Memory B cell (primary cell): ENCODE results near the gene UBL4A.
A peak's percentile ranks its signal among the peaks of the same experiment; 100 is the strongest.

ENCODE experiments used
- ATAC-seq: fragments of 150-1000 bp; cut with Tn5 transposase; 2 replicates; pipeline ENCODE4 v1.10.0; 2021; ENCODE audit warnings: low read depth, mild to moderate bottlenecking, moderate library complexity
- DNase-seq, 2 donors: peaks; one replicate each; pipeline ENCODE4 v3.0.0; 2022; ENCODE audit warnings: low spot score in 2 of 2
- H3K27ac Mint-ChIP-seq: one replicate; pipeline ENCODE4 v1.8.0; 2022; ENCODE audit warnings: mild to moderate bottlenecking, moderate library complexity, mixed read lengths
- H3K27me3 Mint-ChIP-seq: one replicate; pipeline ENCODE4 v1.8.0; 2022; ENCODE audit warnings: mixed read lengths
- H3K36me3 Mint-ChIP-seq: one replicate; pipeline ENCODE4 v1.8.0; 2022; ENCODE audit warnings: mild to moderate bottlenecking, mixed read lengths
- H3K4me1 Mint-ChIP-seq: one replicate; pipeline ENCODE4 v1.8.0; 2022; ENCODE audit warnings: mixed read lengths
- H3K4me3 Mint-ChIP-seq: one replicate; pipeline ENCODE4 v1.8.0; 2022; ENCODE audit warnings: mild to moderate bottlenecking, moderate library complexity, mixed read lengths
- H3K9me3 Mint-ChIP-seq: one replicate; pipeline ENCODE4 v1.8.0; 2022; ENCODE audit warnings: mixed read lengths

The UBL4A gene

DNA sequence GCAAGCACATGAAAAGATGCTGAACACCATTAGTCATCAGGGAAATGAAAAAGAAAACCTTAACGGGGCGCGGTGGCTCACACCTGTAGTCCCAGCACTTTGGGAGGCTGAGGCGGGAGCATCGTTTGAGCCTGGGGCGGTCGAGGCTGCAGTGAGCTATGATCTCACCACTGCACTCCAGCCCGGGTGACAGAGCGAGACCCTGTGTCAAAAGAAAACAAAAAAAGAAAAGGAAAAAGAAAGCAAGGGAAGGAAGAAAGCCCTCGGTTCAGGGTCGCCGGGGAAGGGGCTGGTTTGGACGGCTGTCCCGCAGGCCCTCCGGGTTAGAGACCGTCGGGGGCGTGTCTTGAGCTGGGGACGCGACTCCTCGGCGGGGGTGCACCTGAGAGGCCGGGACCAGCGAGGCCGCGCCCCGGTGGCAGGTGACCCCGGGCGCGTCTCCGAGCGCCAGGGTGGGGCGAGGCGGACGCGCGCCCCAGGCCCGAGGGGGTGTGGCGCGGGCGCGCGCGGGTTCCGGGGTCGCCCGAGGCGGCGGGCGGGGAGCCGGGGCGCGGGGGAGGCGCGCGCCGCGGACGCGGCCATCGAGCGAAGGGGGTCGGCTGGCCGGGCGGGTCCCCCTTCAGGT, 28.8 kb downstream of the UBL4A start:
- DNase-seq (peak in 1 of 2 donors; percentile 66), ATAC-seq (peak; percentile 77)
- peak overlapping the region; percentile 96 for H3K27ac Mint-ChIP-seq
- H3K4me1 Mint-ChIP-seq = peaks cover 15% of the 10 kb centered on the region
- H3K27me3 Mint-ChIP-seq = no peaks in the 10 kb centered on the region
- no peaks in the 10 kb centered on the region for H3K9me3 Mint-ChIP-seq
- H3K4me3 Mint-ChIP-seq = peak overlapping the region; percentile 95
- H3K36me3 Mint-ChIP-seq = peaks cover 3% of the 10 kb centered on the region

DNA sequence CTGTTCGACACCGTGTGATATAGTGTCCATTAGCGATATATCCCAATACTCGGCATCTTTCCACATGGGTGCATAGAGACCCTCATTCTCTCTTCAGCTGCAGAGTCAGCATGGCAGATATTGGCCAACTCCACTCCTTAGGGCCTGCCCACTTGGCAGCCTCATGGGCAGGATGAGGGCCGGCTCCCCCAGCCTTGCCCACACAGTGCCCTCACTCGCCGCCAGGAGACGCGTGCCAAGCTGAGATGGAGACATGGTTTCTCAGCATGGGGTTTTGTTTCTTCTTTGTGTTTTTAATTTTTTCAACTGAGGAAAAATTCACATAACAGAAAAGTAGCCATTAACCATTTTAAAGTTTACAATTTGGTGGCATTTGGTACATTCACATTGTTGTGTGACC, 33.6 kb downstream of the UBL4A start:
- H3K27ac Mint-ChIP-seq = no peak overlapping the region
- no peak overlapping the region for H3K4me3 Mint-ChIP-seq
- H3K4me1 Mint-ChIP-seq = peaks cover 4% of the 10 kb centered on the region
- ATAC-seq (no peak), DNase-seq (no peak)
- H3K36me3 Mint-ChIP-seq = peaks cover 2% of the 10 kb centered on the region
- H3K27me3 Mint-ChIP-seq = no peaks in the 10 kb centered on the region
- H3K9me3 Mint-ChIP-seq = no peaks in the 10 kb centered on the region

DNA sequence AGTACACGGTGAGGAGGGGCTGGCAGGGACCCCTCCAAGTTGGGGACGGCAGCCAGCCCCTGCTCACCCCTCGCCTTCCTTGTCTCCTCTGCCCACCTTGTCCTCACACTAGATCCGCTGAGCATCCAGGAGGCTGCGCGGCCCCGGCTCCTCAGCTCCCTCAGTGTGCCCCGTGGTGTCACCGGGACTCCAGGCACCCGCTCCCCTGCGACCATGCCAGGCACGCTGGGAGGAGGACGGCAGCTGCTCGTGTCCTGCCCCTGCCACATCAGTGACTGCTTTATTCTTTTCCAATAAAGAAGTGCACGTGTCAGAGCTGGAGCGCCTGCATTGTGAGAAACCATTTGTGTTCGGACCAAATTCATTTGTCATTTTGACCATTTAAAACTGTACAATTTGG, 36.1 kb downstream of the UBL4A start:
- Mint-ChIP-seq H3K4me3 (no peak overlapping the region), H3K27ac (no peak overlapping the region), H3K9me3 (no peaks in the 10 kb centered on the region), H3K27me3 (no peaks in the 10 kb centered on the region), H3K36me3 (peaks cover 4% of the 10 kb centered on the region), H3K4me1 (peaks cover 5% of the 10 kb centered on the region)
- DNase-seq = no peak
- no peak for ATAC-seq

DNA sequence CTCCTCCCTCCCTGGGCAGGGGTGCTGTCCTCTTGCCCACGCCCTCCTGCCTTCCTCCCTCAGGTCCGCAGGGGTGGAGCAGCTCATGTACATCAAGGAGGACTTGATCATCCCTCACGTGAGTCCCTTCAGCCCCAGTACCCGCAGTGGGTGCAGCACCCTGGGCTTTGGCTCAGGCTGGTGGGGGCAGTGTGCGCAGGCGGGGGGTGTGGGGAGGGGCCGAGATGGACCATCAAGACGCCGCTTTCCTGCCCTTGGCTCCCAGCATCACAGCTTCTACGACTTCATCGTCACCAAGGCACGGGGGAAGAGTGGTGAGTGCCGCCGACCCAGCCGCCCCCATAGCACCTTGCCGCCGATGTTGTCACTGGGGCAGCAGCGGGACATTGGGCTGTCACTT, 36.8 kb downstream of the UBL4A start:
- Mint-ChIP-seq H3K27me3 (no peaks in the 10 kb centered on the region), H3K9me3 (no peaks in the 10 kb centered on the region), H3K27ac (no peak overlapping the region), H3K36me3 (peaks cover 4% of the 10 kb centered on the region), H3K4me1 (peaks cover 5% of the 10 kb centered on the region), H3K4me3 (no peak overlapping the region)
- no peak for DNase-seq
- ATAC-seq = no peak

DNA sequence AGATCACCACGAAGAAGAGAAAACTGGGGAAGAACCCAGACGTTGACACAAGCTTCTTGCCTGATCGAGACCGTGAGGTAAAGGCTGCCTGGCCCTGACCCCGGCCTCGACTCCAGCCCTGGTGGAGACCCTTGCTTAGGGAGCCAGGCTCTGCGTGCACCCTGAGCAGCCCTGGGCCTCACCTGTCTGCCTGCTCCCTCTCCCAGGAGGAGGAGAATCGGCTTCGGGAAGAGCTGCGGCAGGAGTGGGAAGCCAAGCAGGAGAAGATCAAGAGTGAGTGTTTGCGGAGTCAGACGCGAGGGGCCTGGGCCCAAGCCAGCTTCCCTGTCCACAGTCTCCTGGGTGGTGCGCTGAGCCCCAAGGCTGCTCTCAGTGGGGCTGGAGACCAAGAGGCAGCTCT, 37.9 kb downstream of the UBL4A start:
- Mint-ChIP-seq H3K27ac (no peak overlapping the region), H3K27me3 (no peaks in the 10 kb centered on the region), H3K9me3 (no peaks in the 10 kb centered on the region), H3K4me3 (no peak overlapping the region), H3K4me1 (peaks cover 6% of the 10 kb centered on the region), H3K36me3 (peaks cover 4% of the 10 kb centered on the region)
- ATAC-seq (no peak), DNase-seq (no peak)

DNA sequence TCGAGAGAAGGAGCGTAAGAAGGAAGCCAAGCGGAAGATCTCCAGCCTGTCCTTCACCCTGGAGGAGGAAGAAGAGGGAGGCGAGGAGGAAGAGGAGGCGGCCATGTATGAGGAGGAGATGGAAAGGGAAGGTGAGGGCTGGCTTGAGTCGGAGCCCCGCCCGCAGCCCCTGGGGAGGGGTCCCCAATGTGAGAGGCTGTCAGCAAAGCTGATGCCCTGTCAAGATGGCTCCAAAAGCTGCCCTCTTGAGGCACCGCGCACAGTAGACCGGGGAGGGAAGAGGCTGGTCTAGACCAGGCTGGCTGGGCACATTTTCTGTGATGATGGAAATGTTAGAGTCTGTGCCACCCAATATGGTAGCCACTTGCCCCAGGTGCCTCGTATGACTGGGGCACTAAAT, 40.0 kb downstream of the UBL4A start:
- H3K27ac Mint-ChIP-seq = no peak overlapping the region
- peaks cover 2% of the 10 kb centered on the region for H3K36me3 Mint-ChIP-seq
- DNase-seq (no peak), ATAC-seq (no peak)
- no peaks in the 10 kb centered on the region for H3K27me3 Mint-ChIP-seq
- H3K4me1 Mint-ChIP-seq = peaks cover 8% of the 10 kb centered on the region
- no peak overlapping the region for H3K4me3 Mint-ChIP-seq
- H3K9me3 Mint-ChIP-seq = no peaks in the 10 kb centered on the region

DNA sequence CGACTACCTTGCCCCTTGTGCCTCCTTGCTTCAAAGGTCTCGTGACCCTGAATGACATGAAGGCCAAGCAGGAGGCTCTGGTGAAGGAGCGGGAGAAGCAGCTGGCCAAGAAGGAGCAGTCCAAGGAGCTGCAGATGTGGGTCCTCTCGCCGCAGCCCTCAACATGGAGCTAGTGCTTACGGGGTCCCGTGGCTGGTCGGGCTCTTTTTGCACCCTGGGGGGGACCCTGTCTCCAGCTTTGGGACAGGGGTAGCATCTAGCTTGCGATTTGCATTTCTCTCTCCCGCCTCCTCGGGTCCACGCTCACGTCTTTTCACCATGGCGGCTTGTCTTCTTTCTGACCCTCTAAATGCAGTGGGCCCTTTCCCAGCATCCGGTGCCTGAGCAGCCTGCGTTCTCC, 40.6 kb downstream of the UBL4A start:
- Mint-ChIP-seq H3K9me3 (no peaks in the 10 kb centered on the region), H3K4me1 (peaks cover 8% of the 10 kb centered on the region), H3K27ac (no peak overlapping the region), H3K27me3 (no peaks in the 10 kb centered on the region), H3K4me3 (no peak overlapping the region), H3K36me3 (peaks cover 2% of the 10 kb centered on the region)
- ATAC-seq = no peak
- DNase-seq = no peak

DNA sequence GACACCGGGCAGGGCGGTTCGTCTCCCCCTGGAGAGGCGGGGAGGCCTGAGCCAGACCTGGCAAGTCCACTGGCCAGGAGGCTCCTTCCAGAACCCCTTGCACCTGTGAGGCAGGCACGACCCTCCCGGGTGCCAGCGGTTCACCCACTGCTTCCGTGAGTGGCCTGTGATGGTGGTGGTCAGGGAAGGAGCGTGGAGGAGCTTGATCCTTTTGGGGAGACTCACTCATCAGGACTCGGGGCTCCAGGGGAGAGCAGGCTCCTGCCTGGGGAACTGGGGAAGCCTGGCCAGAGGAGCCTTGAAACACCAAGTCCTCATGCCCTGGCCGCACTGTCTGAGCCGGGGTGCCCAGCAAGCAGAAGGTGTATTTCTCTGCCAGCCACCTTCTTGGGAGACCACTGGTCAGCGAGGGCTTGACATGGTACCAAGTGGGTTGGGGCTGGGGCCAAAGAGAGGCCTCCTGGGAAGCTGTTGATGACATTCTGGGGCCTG, 41.6 kb downstream of the UBL4A start:
- H3K36me3 Mint-ChIP-seq = peaks cover 2% of the 10 kb centered on the region
- H3K4me3 Mint-ChIP-seq = no peak overlapping the region

DNA sequence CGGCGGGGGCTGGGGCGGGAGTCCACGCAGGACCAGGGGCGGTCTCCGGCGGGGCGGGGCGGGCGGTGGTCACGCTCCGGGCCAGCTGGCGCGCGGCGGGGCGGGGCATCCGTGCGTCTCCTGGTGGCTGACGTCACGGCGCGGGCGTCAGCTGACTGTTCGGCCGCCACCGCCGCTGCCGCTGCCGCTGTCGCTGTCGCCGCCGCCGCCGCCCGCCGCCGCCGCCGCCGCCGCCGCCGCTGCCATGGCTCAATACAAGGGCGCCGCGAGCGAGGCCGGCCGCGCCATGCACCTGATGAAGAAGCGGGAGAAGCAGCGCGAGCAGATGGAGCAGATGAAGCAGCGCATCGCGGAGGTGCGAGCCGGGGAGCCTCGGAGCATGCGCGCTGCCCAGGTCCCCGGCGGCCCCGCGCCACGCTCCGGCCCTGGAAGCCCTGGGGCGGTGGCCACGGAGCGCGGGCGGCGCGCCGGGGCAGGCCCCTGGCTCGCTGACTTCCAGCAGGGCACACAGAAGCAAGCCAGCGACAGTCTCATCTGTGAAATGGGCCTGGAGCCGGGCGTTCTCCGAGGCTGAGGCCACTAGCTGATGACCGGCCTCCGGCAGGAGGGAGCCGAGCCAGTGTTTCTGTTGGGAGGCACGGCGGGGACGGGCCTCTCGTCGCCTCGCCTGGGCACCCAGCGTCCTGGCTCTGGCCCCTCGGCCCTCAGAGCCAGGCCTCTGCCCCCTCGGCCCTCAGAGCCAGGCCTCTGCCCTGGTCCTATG, 42.2 kb downstream of the UBL4A start, which contains the start of gene FAM50A:
FAM50A (plus strand) TSS at position 150 of the 763 bp plus-strand sequence; CDS start at position 245, 95 bp downstream.
- peak within 1 kb of the TSS; percentile 89 for H3K27ac Mint-ChIP-seq

More for the DNA sequence above, 41.6 kb downstream of the UBL4A start:
- no peaks in the 10 kb centered on the region for H3K9me3 Mint-ChIP-seq
- no peak overlapping the region for H3K27ac Mint-ChIP-seq
- peaks cover 8% of the 10 kb centered on the region for H3K4me1 Mint-ChIP-seq
- H3K27me3 Mint-ChIP-seq = no peaks in the 10 kb centered on the region
- ATAC-seq = no peak
- DNase-seq = no peak

DNA sequence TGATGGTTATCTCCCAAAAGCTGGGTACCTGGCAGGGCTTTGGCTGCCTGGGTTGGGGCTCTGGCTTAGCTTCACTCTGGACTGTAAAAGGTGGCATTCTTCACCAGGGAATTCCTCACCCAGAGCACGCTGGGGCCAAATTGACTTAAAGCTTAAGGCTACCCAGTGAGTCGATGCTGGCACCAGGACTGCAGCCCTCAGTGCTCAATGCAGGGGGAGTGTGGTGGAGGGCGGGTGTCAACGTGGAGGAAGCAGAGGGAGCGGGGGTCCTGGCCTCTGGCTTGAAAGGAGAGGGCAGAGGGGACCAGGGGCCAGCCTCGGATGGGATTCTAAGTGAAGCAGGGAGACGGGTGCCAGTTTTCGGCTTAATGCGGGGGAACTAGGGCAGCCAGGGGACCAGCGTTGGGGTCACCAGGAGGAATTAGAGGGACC, 42.9 kb downstream of the UBL4A start:
- Mint-ChIP-seq H3K27me3 (no peaks in the 10 kb centered on the region), H3K9me3 (no peaks in the 10 kb centered on the region), H3K27ac (peak overlapping the region; percentile 89), H3K4me1 (peaks cover 8% of the 10 kb centered on the region), H3K36me3 (peaks cover 2% of the 10 kb centered on the region), H3K4me3 (peak overlapping the region; percentile 83)
- ATAC-seq (no peak), DNase-seq (no peak)

More for the DNA sequence above, 42.2 kb downstream of the UBL4A start, which contains the start of gene FAM50A:
- Mint-ChIP-seq H3K4me1 (peaks cover 8% of the 10 kb centered on the region), H3K4me3 (peak within 1 kb of the TSS; percentile 83), H3K36me3 (peaks cover 2% of the 10 kb centered on the region), H3K9me3 (no peaks in the 10 kb centered on the region), H3K27me3 (no peaks in the 10 kb centered on the region)
- DNase-seq = peak; percentile 56 to 63
- ATAC-seq = peak; percentile 91

DNA sequence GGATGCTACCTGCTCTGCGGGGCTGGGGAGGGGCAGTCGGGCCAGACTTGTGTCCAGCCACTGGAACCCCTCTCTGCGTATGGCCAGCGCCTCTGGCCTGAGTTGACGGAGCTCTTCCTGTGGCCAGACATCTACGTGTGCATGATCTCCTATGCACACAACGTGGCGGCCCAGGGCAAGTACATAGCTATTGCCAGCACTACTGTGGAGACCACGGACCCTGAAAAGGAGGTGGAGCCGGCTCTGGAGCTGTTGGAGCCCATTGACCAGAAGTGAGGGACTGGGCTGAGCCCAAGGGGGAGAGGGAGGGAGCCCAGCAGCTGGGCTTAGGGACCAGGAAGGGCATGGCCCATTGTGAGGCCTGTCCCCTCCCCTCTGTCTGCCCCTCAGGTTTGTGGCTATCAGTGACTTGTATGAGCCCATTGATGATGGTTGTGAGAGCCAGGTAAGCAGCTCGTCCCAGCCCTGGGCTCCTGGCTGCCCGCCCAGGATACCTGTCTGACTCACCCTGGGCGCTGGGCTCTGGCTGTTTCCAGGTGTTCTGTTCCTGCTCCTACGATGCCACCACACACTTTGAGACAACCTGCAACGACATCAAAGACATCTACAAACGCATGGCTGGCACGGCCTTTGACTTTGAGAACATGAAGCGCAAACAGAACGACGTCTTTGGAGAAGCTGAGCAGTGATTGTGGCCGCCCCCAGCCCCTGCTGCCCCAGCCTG, 44.3 kb downstream of the UBL4A start:
- H3K4me1 Mint-ChIP-seq = peaks cover 14% of the 10 kb centered on the region
- H3K27me3 Mint-ChIP-seq = no peaks in the 10 kb centered on the region
- no peak overlapping the region for H3K27ac Mint-ChIP-seq
- no peaks in the 10 kb centered on the region for H3K9me3 Mint-ChIP-seq
- ATAC-seq = no peak
- peaks cover 2% of the 10 kb centered on the region for H3K36me3 Mint-ChIP-seq
- no peak overlapping the region for H3K4me3 Mint-ChIP-seq
- no peak for DNase-seq

DNA sequence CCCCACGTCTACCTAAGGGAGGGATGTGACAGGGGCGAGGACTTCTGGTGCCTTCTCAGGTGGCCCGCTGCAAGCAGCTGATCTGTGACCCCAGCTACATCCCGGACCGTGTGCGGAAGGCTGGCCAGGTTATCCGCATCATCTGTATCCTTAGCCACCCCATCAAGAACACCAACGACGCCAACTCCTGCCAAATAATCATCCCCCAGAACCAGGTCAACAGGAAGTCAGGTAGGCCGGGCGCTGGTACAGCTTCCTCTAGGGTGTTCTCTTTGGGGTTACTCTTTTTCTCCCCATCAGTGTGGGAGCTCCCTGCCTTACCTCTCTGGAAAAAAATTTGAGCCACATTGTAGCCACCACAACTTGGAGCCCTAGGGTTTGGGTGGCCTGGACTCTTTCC, 44.9 kb downstream of the UBL4A start:
- Mint-ChIP-seq H3K27ac (no peak overlapping the region), H3K27me3 (no peaks in the 10 kb centered on the region), H3K4me1 (peaks cover 14% of the 10 kb centered on the region), H3K36me3 (peaks cover 2% of the 10 kb centered on the region), H3K9me3 (no peaks in the 10 kb centered on the region), H3K4me3 (no peak overlapping the region)
- DNase-seq = no peak
- ATAC-seq = no peak

DNA sequence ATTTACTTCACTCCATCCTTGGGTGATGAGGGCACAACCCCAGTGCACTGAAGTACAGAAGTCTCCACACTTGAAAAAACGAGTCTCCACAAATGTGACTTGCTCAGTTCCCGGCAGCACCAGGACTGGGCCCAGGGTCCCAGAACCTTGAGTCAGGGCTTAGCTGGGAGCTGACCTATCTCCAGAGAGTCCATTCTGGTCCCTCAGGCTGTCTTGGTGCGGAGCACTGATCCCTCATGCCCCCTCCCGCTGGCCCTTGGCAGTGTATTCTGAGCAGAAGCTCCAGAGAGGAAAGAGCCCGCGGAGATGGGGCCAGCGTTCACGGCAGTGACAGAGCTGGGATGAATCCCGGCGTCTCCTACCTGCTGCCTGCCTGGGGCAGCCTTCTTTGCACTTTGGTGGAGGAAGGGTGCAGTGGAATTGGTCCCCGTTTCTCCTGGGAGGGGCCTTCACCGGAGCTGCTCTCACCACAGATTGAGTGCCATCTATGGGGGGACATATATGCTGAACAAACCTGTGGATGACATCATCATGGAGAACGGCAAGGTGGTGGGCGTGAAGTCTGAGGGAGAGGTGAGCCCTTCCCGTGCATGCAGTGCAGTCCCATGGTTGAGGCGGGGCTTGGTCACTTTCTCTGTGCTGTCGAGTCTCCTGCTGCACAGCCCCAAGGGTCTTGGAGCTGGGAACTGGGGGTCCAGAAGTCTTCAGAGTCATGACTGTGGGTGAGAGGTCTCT, 45.6 kb downstream of the UBL4A start:
- no peaks in the 10 kb centered on the region for H3K27me3 Mint-ChIP-seq
- no peak for ATAC-seq
- no peak overlapping the region for H3K4me3 Mint-ChIP-seq
- H3K27ac Mint-ChIP-seq = no peak overlapping the region
- H3K36me3 Mint-ChIP-seq = no peaks in the 10 kb centered on the region
- H3K9me3 Mint-ChIP-seq = no peaks in the 10 kb centered on the region
- H3K4me1 Mint-ChIP-seq = peaks cover 9% of the 10 kb centered on the region
- no peak for DNase-seq
